22Rv1 (cell line): ENCODE measurements around the gene GNA15.

ENCODE experiments used
- CTCF ChIP-seq: fragments of 450-650 bp; IDR thresholded peaks from 2 replicates; pipeline ENCODE4 v1.5.1; 2017; ENCODE audit warnings: mild to moderate bottlenecking
- ZFX ChIP-seq: fragments of 450-650 bp; IDR thresholded peaks from 2 replicates; pipeline ENCODE4 v1.6.1; 2017; ENCODE audit warnings: antibody characterized with exemption, borderline replicate concordance

GRCh38 chr19:3159565-3159964, 23.7 kb downstream of the GNA15 start:
- TF ChIP-seq CTCF (no peak), ZFX (no peak)
